Measurements from ENCODE around the gene CRYL1.
A peak's percentile ranks its signal among the peaks of the same experiment; 100 is the strongest.

The CRYL1 gene

GRCh38 chr13:20422362-20422761 is 103.3 kb downstream of the CRYL1 start:
- DNase-seq (ENCODE audit: low read depth), result no peak

GRCh38 chr13:20420938-20421337 is 104.7 kb downstream of the CRYL1 start:
- DNase-seq (ENCODE audit: low read depth), result no peak

DNA sequence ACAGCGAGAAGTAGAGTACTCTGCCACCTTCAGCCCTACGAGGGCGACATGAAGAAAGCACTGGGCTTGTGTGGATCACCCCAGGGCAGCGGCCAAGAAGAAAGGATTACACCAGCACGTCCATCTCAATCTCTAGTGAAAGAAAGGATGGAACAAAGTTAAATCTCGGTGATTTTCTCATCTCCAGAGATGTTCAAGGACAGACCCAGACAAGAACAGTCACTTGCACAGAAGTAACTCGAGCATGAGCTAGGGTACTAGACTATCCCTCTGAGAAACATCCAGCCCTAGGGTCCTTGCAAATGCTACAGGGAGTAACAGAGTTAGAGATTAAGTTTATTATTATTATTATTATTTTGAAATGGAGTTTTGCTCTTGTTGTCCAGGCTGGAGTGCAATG is 106.7 kb downstream of the CRYL1 start:
- no peak for DNase-seq (ENCODE audit: low read depth)

GRCh38 chr13:20416223-20416745 is 109.4 kb downstream of the CRYL1 start:
- DNase-seq (ENCODE audit: low read depth), result no peak

DNA sequence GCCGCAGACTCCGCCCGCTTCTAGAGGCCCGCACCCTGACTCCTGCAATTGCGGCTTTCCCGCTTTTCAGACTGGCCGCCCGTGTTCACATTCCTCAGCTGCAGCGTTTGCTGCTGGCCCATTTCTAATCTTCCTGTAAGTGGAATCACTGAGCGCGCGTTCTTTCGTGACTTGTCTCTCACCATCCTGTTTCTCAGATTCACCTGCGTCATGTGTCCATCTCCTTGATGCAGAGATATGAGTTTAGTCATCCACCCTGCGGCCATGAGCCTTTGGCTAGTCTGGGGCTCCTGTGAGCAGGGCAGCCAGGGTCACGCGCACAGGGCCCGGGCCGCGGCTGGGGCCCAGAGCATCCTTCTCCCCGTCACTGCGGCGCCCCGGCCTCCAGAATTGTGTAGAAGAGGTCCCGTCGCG is 110.0 kb downstream of the CRYL1 start:
- DNase-seq (ENCODE audit: low read depth), result no peak

DNA sequence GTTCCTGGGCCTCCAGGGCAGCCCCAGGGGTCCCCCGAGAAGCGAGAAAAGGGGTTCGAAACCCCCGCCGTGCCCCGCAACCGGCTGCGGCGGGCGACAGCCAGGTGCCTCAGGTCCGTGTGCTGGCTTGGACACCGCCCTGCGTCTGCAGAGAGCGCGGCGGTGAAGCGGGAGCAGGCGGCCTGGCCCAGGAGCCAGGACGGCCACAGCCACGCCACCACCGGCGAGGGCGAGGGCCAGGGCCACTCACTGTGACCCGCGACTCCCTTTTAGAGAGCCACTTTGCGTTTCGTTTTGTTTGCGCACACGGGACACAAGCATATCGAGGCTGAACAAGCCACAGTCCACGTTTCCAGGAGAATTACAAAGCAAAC is 110.4 kb downstream of the CRYL1 start:
- DNase-seq (ENCODE audit: low read depth), result no peak

DNA sequence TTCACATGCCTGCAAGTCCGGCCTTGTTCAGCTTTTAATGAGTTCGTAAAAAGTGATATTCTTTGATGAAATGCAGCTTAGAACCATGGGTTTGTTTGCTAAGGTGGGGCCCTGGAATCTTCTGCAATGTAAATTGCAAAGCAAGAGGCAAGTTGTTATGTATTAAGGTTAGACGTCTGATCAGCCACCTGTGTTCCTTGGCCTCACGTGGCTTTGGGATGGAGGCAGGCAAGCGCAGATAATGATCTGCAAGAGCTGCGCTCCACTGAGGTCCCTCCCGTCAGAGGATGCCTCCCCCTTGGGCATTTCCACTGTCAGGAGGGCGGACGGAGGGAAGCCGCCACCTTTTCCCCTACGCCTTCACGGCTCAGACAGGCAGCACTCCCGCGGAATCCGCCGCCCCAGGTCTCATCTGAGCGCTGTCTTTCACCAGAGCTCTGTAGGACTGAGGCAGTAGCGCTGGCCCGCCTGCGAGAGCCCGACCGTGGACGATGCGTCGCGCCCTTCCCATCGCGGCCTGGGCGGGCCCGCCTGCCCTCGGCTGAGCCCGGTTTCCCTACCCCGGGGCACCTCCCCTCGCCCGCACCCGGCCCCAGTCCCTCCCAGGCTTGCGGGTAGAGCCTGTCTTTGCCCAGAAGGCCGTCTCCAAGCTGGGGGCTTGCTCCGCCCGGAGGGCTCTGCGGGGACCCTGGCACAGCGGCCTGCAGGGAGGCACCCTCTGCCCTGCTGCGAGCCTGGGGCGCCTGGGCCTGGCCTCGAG is 110.9 kb downstream of the CRYL1 start:
- no peak for DNase-seq (ENCODE audit: low read depth)

- DNase-seq (ENCODE audit: low read depth), result no peak
Observed at GRCh38 chr13:20412691-20413355, 112.8 kb downstream of the CRYL1 start.

- no peak for DNase-seq (ENCODE audit: low read depth)
Observed at GRCh38 chr13:20411638-20412342, 113.9 kb downstream of the CRYL1 start.

GRCh38 chr13:20410726-20411125 is 114.9 kb downstream of the CRYL1 start:
- DNase-seq (ENCODE audit: low read depth), result no peak

- DNase-seq (ENCODE audit: low read depth), result no peak
Observed at GRCh38 chr13:20408181-20408580, 117.5 kb downstream of the CRYL1 start.

GRCh38 chr13:20407759-20408158 is 117.9 kb downstream of the CRYL1 start:
- DNase-seq (ENCODE audit: low read depth), result no peak

GRCh38 chr13:20405691-20406090 is 120.0 kb downstream of the CRYL1 start:
- DNase-seq (ENCODE audit: low read depth), result peak; percentile 55

DNA sequence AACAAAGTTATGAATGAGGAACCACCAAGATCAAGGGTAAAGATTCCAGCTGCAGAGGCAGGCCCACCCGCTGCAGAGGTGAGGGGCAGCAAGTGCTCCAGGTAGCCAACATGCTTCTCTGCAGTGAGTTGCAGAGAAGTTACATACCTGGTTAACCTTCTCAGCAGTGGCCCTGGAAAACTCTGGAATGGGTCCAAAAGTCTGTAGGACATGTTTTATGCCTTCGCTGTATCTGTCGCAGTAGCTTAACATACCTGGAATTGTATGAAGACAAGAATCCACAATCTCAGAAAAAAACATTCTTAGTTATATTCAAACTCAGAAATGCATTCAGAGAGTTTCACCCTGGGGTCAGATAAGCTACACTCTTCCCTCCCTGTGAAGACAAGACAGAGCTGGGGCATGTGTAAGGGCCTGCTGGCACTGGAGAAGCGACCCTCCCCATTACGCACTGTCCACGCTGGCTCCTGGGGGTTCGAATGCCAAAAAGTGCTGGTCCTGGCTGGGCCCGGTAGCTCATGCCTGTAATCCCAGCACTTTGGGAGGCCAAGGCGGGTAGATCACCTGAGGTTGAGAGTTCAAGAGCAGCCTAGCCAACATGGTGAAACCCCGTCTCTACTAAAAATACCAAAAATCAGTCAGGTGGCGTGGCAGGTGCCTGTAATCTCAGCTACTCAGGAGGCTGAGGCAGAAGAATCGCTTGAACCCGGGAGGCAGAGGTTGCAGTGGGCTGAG is 121.0 kb downstream of the CRYL1 start:
- DNase-seq (ENCODE audit: low read depth), result no peak

- DNase-seq (ENCODE audit: low read depth), result no peak
Observed at GRCh38 chr13:20403826-20404225, 121.8 kb downstream of the CRYL1 start.

- DNase-seq (ENCODE audit: low read depth), result no peak
Observed at GRCh38 chr13:20402881-20403280, 122.8 kb downstream of the CRYL1 start.

DNA sequence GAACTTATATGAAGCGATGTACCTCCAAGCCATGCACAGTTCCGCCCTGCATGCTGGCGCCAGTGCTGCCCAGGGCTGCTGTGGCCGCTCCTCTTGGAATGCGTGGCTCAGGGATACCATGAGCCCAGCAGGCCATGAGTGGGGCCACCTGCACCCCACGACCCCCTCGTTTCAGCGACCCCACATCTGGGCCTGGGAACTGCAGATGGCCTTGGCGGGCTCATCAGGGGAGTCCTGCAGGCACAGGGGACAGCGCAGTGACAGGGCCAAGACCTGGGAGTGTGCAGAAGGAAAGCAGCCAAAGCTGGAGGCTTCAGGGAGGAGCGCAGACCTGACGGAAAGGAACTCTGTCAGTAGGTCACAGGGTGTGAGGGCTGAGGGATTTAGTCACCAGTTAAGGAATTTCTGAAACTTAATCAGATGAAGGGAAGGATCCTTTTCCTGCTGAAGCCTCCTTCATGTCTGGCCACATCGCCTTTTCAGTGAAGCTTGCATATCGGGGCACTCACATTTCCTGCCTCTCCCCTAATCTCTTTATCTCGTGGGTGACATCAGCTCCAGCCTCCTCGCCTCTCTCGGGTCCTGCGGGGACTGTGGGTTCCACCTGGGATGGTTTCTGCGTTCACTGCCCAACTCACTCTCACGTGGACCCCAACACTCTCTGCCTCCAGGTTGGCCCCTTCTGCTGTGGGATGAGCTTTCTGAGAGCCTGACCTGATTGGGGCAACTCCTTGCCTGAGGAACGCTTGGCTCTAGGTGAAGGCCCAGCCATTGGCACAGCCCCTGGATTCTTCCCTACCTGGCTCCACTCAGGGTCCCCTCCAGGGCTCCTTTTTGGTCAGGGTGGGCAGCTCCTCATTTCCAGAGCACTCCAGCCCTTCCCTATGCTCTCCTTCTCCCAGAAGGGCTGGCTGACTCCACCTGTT is 123.5 kb downstream of the CRYL1 start:
- peak; percentile 48 for DNase-seq (ENCODE audit: low read depth)

DNA sequence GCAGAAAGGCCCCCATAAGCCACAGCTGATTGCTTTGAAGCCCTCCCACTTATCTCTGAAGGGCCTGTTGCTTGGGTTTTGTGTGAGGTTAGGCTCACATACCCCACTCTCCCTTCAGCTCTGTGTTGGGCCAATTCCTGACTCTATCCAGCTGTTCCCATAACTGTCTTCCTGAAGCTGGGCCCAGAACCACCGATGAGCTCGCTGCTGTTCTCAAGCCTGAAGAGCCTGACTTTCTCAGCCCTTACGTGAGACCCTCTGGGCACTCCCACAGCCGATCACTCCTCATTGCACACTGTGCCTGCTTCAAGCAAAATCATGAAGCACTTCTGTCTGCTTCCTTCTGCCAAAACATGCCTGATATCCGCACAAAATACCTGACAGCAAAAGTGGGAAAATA is 124.1 kb downstream of the CRYL1 start:
- no peak for DNase-seq (ENCODE audit: low read depth)

DNA sequence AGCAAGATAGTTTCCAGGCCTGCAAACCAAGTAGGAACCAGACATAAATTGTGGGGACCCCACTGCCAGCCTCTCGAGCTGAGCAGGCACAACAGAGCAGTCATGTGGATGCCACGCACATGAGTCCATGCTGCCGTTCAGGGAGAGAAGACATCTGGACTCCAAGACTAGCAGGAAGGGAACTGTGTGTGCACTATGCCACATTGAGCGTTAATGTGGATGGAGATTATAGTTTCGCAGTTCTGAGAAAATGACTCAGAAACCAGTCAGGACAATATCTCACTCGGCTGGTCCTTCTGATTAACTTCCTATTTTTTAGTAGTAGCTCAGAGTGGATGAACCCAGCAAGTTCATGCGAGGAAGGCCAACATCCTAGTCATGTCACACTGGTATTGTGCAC is 124.9 kb downstream of the CRYL1 start:
- peak; percentile 58 for DNase-seq (ENCODE audit: low read depth)

- DNase-seq (ENCODE audit: low read depth), result no peak
Observed at GRCh38 chr13:20399961-20400360, 125.7 kb downstream of the CRYL1 start.

DNA sequence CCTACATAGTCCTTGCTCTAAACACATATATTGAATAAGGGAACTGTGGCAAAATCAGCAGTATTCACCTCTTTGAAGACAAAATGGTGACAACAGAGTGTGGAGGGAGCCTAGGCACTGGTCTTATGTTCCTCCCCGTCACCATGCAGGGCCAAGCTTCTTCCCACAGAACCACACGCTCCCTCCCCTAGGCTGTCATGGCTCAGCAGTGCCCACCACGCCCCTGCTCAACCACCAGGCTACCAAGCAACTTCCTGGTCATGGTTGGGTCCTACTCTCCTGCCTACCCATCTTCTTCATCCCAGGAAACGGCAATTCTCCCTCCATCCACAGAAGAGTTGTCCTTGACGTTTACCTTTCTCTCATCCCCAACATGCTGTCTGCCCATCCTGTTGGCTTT is 126.1 kb downstream of the CRYL1 start:
- no peak for DNase-seq (ENCODE audit: low read depth)
